GM12878 (cell line): ENCODE results near the gene FGF14. TPM values are rescaled to one million over a fixed set of nuclear protein-coding genes. Genes with fewer than 3 reads are reported as not detected.

Experiments used
- ATAC-seq: fragments of 200-7000 bp; cut with Tn5 transposase; 3 replicates; pipeline ENCODE4 v1.9.1; 2020; ENCODE audit warnings: mild to moderate bottlenecking, moderate library complexity
- BruUV-seq: library from RNA; stranded (reverse); fragments of 400-500 nt; replicated peaks from 2 replicates; lab custom pipeline; 2021; lab: Mats Ljungman, UMichigan
- CTCF ChIA-PET: fragments of 300-600 bp; sonication (Branson Sonifier 250); formaldehyde crosslinking; extraction: SDS; loops from one replicate; lab custom pipeline; 2021; ENCODE audit warnings: inconsistent platforms; lab: Yijun Ruan, JAX
- POLR2A ChIA-PET: fragments of 350-600 bp; formaldehyde crosslinking; extraction: SDS; loops from one replicate; lab custom pipeline; 2021; ENCODE audit warnings: inconsistent platforms; lab: Charles Lee
- RAD21 ChIA-PET: fragments of 300-600 bp; sonication (Branson Sonifier 250); formaldehyde crosslinking; loops from one replicate; lab custom pipeline; 2023; ENCODE audit warnings: antibody characterized with exemption; ENCODE audit not compliant: unreplicated experiment; lab: Charles Lee
- SMC1A ChIA-PET: fragments of 300-600 bp; sonication (Branson Sonifier 250); formaldehyde crosslinking; loops from one replicate; lab custom pipeline; 2023; ENCODE audit not compliant: unreplicated experiment, uncharacterized antibody; lab: Charles Lee
- DNase-seq: peaks from one replicate; pipeline ENCODE4 v3.0.0-alpha.2; 2011; ENCODE audit warnings: low read depth, low spot score
- FAIRE-seq: peaks from 3 replicates; lab custom pipeline; 2011; peaks lifted over from hg19 to GRCh38; lab: Jason Lieb, UNC
- H2AFZ ChIP-seq: 2 replicates; pipeline ENCODE4 v1.6.0; 2011; ENCODE audit warnings: low read depth, low read length, control low read depth; ENCODE audit not compliant: control insufficient read depth
- H3K27ac ChIP-seq: 2 replicates; pipeline ENCODE4 v1.5.1; 2011; ENCODE audit warnings: control low read depth; ENCODE audit not compliant: control insufficient read depth, insufficient read depth
- H3K27me3 ChIP-seq, 2 experiments: replicated peaks in 1 of 2; 2 replicates each; pipeline versions ENCODE4 v1.6.0 to v1.6.1; 2011; ENCODE audit warnings: low read length in 1 of 2; ENCODE audit not compliant: control insufficient read depth in 2 of 2, insufficient read depth in 2 of 2
- H3K36me3 ChIP-seq, 2 experiments: 2 replicates each; pipeline ENCODE4 v1.5.1; 2011; ENCODE audit warnings: low read length in 1 of 2; ENCODE audit not compliant: control insufficient read depth in 2 of 2, insufficient read depth in 2 of 2
- H3K4me1 ChIP-seq: 2 replicates; pipeline ENCODE4 v1.6.1; 2011; ENCODE audit warnings: mild to moderate bottlenecking, low read length, moderate library complexity, mixed read lengths; ENCODE audit not compliant: control insufficient read depth, insufficient read depth
- H3K4me2 ChIP-seq: 2 replicates; pipeline ENCODE4 v1.6.0; 2011; ENCODE audit warnings: control low read depth; ENCODE audit not compliant: control insufficient read depth, insufficient read depth
- H3K4me3 ChIP-seq: fragments of 200-600 bp; sonication (generic); 2 replicates; pipeline ENCODE4 v1.5.1; 2016
- H3K79me2 ChIP-seq: 2 replicates; pipeline ENCODE4 v1.6.0; 2011; ENCODE audit warnings: low read length; ENCODE audit not compliant: control insufficient read depth, insufficient read depth
- H3K9ac ChIP-seq: 2 replicates; pipeline ENCODE4 v1.8.0; 2011; ENCODE audit warnings: low read length, control low read depth, mixed read lengths; ENCODE audit not compliant: control insufficient read depth, insufficient read depth
- H3K9me3 ChIP-seq: replicated peaks from 3 replicates; pipeline ENCODE4 v1.5.1; 2011; ENCODE audit warnings: mild to moderate bottlenecking, low read length; ENCODE audit not compliant: control insufficient read depth, insufficient read depth
- H4K20me1 ChIP-seq: 2 replicates; pipeline ENCODE4 v1.6.0; 2011; ENCODE audit not compliant: control insufficient read depth, insufficient read depth
- ESRRA ChIP-seq: IDR thresholded peaks from 2 replicates; pipeline ENCODE4 v1.6.1; 2012; ENCODE audit warnings: mild to moderate bottlenecking, low read length, improper control_type of control experiment
- FOXK2 ChIP-seq: fragments of 450-650 bp; IDR thresholded peaks from 2 replicates; pipeline ENCODE4 v1.6.1; 2017; ENCODE audit warnings: mild to moderate bottlenecking, moderate library complexity
- HSF1 ChIP-seq: fragments of 150-350 bp; IDR thresholded peaks from 2 replicates; pipeline ENCODE4 v1.6.1; 2014; ENCODE audit warnings: mild to moderate bottlenecking, low read depth, low read length
- JUND ChIP-seq: IDR thresholded peaks from 2 replicates; pipeline ENCODE4 v1.6.1; 2012; ENCODE audit warnings: low read depth, mild to moderate bottlenecking, low read length, improper control_type of control experiment, moderate library complexity
- KAT2A ChIP-seq: conservative IDR thresholded peaks from 2 replicates; pipeline ENCODE4 v1.6.1; 2011; ENCODE audit warnings: low read depth, low read length; ENCODE audit not compliant: control insufficient read depth
- LARP7 ChIP-seq: fragments of 450-650 bp; IDR thresholded peaks from 2 replicates; pipeline ENCODE4 v1.6.1; 2017; ENCODE audit warnings: mild to moderate bottlenecking
- MEF2A ChIP-seq: IDR thresholded peaks from 2 replicates; pipeline ENCODE4 v1.6.1; 2011; ENCODE audit warnings: low read depth, mild to moderate bottlenecking, low read length, moderate library complexity; ENCODE audit not compliant: insufficient read depth
- MLLT1 ChIP-seq: fragments of 450-650 bp; IDR thresholded peaks from 2 replicates; pipeline ENCODE4 v1.6.1; 2016; ENCODE audit warnings: mild to moderate bottlenecking
- MXI1 ChIP-seq: fragments of 150-350 bp; IDR thresholded peaks from 2 replicates; pipeline ENCODE4 v1.6.1; 2011; ENCODE audit warnings: low read depth, mild to moderate bottlenecking, inconsistent platforms, low read length, improper control_type of control experiment
- MYB ChIP-seq: fragments of 150-350 bp; IDR thresholded peaks from 2 replicates; pipeline ENCODE4 v1.6.1; 2014; ENCODE audit warnings: mild to moderate bottlenecking, low read depth, low read length, borderline replicate concordance
- NFXL1 ChIP-seq: fragments of 450-650 bp; IDR thresholded peaks from 2 replicates; pipeline ENCODE4 v1.6.1; 2017; ENCODE audit warnings: antibody characterized with exemption, mild to moderate bottlenecking, borderline replicate concordance
- NFYB ChIP-seq: IDR thresholded peaks from 2 replicates; pipeline ENCODE4 v1.6.1; 2011; ENCODE audit warnings: low read depth, mild to moderate bottlenecking, low read length, improper control_type of control experiment, moderate library complexity; ENCODE audit not compliant: insufficient read depth
- NR2C1 ChIP-seq: fragments of 450-650 bp; IDR thresholded peaks from 2 replicates; pipeline ENCODE4 v1.6.1; 2017; ENCODE audit warnings: antibody characterized with exemption, mild to moderate bottlenecking, moderate library complexity
- PAX5 ChIP-seq: IDR thresholded peaks from 2 replicates; pipeline ENCODE4 v1.6.1; 2011; ENCODE audit warnings: low read depth, low read length, borderline replicate concordance
- RBBP5 ChIP-seq: fragments of 200-600 bp; sonication (generic); conservative IDR thresholded peaks from 2 replicates; pipeline ENCODE4 v1.6.1; 2016
- RELA ChIP-seq: fragments of 450-650 bp; IDR thresholded peaks from 2 replicates; pipeline ENCODE4 v1.8.0; 2014; ENCODE audit warnings: borderline replicate concordance; ENCODE audit not compliant: partially characterized antibody
- SMC3 ChIP-seq: IDR thresholded peaks from 2 replicates; pipeline ENCODE4 v1.6.1; 2011; ENCODE audit warnings: low read length, improper control_type of control experiment, borderline replicate concordance
- SUZ12 ChIP-seq: fragments of 200-600 bp; sonication (generic); IDR thresholded peaks from one replicate; pipeline ENCODE4 v1.6.1; 2018; ENCODE audit warnings: antibody characterized with exemption, mild to moderate bottlenecking; ENCODE audit not compliant: unreplicated experiment
- ZNF24 ChIP-seq: fragments of 450-650 bp; IDR thresholded peaks from 2 replicates; pipeline ENCODE4 v1.6.1; 2017; ENCODE audit warnings: antibody characterized with exemption, mild to moderate bottlenecking
- ZNF622 ChIP-seq: fragments of 450-650 bp; IDR thresholded peaks from 2 replicates; pipeline ENCODE4 v1.6.1; 2017; ENCODE audit warnings: mild to moderate bottlenecking, inconsistent platforms
- WGBS: methylation state at CpG from one replicate; pipeline ENCODE4 v1.1.6; 2016; ENCODE audit warnings: low lambda C conversion rate; ENCODE audit not compliant: insufficient replicate concordance, insufficient coverage; ENCODE audit errors: missing lambda C conversion rate; 5-methylcytosine and 5-hydroxymethylcytosine counted together
- in situ Hi-C: fragments of 300-500 bp; cut with MboI; formaldehyde crosslinking; loops from 9 replicates; pipeline ENCODE4 v1.14.3; 2018; ENCODE audit warnings: mixed read lengths
- intact Hi-C: fragments of 100-400 bp; cut with micrococcal nuclease; formaldehyde crosslinking; loops from one replicate; pipeline ENCODE4 v1.14.2; 2022; ENCODE audit not compliant: unreplicated experiment
- polyA plus RNA-seq, 11 experiments: library from polyadenylated mRNA; depleted of rRNA in 4 of 11; unstranded in 6 of 11; stranded (reverse) in 5 of 11; fragments of >200 nt; fragmentation: Nextera tagmentation in 4 of 11; fragmentation: Illumina TruSeq in 1 of 11; extraction: Ambion mirVana in 4 of 11; extraction: Trizol in 1 of 11; gene quantifications; 1 replicate in 1 of 11; 2 replicates in 10 of 11; pipeline versions ENCODE4 v1.2.1 to v1.2.3, GENCODE V29; 2011 to 2016; ENCODE audit warnings: inconsistent platforms in 2 of 11, missing spikeins in 2 of 11, low read depth in 1 of 11
- total RNA-seq, 4 experiments: library from RNA; depleted of rRNA in 3 of 4; stranded (reverse); fragments of >200 nt in 3 of 4; fragmentation: Illumina TruSeq in 1 of 4; extraction: Trizol in 1 of 4; gene quantifications; 2 replicates each; pipeline versions ENCODE4 v1.2.1 to v1.2.3, GENCODE V29; 2013 to 2021

The FGF14 gene
- total and polyA plus RNA-seq, 10 of the 15 experiments (the other 5 are each of a cell fraction or from before 2014, with no cell fraction given), result under 0.01 to 0.44 (median 0.04) TPM

GRCh38 chr13:102207680-102208342, 194.0 kb downstream of the FGF14 start:
- ATAC-seq (no peak), DNase-seq (no peak), FAIRE-seq (no peak)
- no peaks in the 10 kb centered on the region for H3K27me3 ChIP-seq
- no peak overlapping the region for H3K9ac ChIP-seq
- no peak overlapping the region for H2AFZ ChIP-seq
- CTCF ChIA-PET, result no interaction called here
- RAD21 ChIA-PET, result no interaction called here
- no peak overlapping the region for H3K4me3 ChIP-seq
- no peaks in the 10 kb centered on the region for H3K9me3 ChIP-seq
- no peaks in the 10 kb centered on the region for H4K20me1 ChIP-seq
- POLR2A ChIA-PET, result no interaction called here
- no peak overlapping the region for H3K4me2 ChIP-seq
- in situ Hi-C loops, result no loop called here
- SMC1A ChIA-PET, result no interaction called here
- no peak for TF ChIP-seq LARP7
- no peak for TF ChIP-seq RELA
- no peak for TF ChIP-seq NFXL1
- TF ChIP-seq MYB, result no peak
- no peak for TF ChIP-seq MXI1
- TF ChIP-seq RBBP5, result no peak
- TF ChIP-seq ZNF622, result no peak
- TF ChIP-seq MEF2A, result no peak
- TF ChIP-seq NR2C1, result no peak
- no peak for TF ChIP-seq MLLT1
- no peak for TF ChIP-seq FOXK2
- no peak for TF ChIP-seq ESRRA
- TF ChIP-seq HSF1, result no peak
- no peak for TF ChIP-seq NFYB
- TF ChIP-seq PAX5, result no peak
- no peak for TF ChIP-seq SUZ12
- no peak for TF ChIP-seq SMC3
- TF ChIP-seq JUND, result no peak
- TF ChIP-seq ZNF24, result no peak
- TF ChIP-seq KAT2A, result no peak
- H3K4me1 ChIP-seq, result no peaks in the 10 kb centered on the region
- intact Hi-C loops, result no loop called here
- no peak overlapping the region for H3K27ac ChIP-seq
- WGBS, result 24% methylated on average over 3 of the region's 3 CpGs
- H3K36me3 ChIP-seq, result no peaks in the 10 kb centered on the region
- H3K79me2 ChIP-seq, result no peaks in the 10 kb centered on the region
- no TSS peak for BruUV-seq
